ENCODE data around the gene RLN3.
A peak's percentile ranks its signal among the peaks of the same experiment; 100 is the strongest.

The RLN3 gene

GRCh38 chr19:14054099-14054498 is 26.2 kb downstream of the RLN3 start:
- DNase-seq (ENCODE audit: low read depth in 2 of 2) = no peak

DNA sequence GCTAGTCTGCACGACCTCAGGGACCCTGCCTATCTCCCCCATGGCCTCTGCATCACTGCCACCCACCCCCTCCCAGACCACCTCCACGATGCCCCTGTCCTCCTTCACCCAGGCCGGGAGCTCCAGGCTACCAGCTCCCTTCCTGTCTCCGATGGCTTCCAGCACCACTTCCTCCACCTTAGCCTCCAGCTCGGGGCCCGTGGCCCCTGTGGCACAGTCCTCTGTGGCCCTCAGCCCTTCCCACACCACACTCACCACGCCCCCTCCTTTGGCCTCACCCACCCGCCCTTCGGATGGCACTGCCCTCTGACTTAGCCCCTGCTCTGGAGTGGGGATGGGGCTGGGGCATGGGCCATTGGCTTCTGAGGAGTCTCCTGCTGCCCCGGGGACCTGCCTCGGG is 26.8 kb downstream of the RLN3 start:
- no peak for DNase-seq (ENCODE audit: low read depth in 2 of 2)

DNA sequence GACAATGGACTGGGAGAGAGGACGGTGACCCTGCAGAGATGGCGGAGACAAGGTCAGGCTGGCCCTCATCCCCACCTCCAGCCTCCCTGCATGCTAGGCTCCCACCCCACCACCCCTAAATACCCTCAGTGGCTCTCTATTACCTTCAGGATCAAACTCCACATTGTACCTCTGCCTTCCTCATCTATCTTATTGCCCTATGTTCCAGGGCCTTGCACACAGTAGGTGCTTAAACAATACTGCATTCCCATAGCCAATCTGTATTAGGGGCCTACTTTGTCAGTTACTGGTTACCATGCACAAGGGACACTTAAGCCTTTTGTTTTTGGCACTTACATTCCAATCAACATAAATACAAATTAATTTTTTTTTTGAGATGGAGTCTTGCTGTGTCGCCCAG is 27.4 kb downstream of the RLN3 start:
- no peak for DNase-seq (ENCODE audit: low read depth in 2 of 2)

DNA sequence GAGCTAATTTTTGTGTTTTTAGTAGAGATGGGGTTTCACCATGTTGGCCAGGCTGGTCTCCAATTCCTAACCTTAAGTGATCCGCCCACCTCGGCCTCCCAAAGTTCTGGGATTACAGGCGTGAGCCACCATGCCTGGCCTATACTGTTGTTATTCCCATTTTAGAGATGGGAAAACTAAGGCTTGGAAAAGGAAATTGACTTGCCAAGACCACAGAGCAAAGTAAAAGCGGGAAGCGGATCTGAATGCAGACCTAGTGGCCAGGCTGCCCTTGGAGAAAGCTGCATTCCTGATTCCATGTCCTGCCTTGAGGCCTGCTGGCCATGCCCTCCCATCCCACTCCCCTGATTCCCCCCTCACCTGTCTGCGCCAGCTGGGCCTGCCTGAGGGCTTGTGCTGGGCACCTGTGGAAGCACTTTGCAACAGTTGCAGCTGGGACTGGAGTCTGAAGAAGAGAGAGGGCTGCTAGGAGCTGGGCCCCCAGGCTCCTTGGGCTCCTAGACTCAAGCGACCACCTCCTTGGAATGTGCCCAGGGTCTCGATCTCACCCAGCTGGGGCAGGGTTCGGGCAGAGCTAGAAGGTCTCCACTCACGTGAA is 28.2 kb downstream of the RLN3 start:
- no peak for DNase-seq (ENCODE audit: low read depth in 2 of 2)

- no peak for DNase-seq (ENCODE audit: low read depth in 2 of 2)
Observed at GRCh38 chr19:14056741-14057356, 28.9 kb downstream of the RLN3 start.

DNA sequence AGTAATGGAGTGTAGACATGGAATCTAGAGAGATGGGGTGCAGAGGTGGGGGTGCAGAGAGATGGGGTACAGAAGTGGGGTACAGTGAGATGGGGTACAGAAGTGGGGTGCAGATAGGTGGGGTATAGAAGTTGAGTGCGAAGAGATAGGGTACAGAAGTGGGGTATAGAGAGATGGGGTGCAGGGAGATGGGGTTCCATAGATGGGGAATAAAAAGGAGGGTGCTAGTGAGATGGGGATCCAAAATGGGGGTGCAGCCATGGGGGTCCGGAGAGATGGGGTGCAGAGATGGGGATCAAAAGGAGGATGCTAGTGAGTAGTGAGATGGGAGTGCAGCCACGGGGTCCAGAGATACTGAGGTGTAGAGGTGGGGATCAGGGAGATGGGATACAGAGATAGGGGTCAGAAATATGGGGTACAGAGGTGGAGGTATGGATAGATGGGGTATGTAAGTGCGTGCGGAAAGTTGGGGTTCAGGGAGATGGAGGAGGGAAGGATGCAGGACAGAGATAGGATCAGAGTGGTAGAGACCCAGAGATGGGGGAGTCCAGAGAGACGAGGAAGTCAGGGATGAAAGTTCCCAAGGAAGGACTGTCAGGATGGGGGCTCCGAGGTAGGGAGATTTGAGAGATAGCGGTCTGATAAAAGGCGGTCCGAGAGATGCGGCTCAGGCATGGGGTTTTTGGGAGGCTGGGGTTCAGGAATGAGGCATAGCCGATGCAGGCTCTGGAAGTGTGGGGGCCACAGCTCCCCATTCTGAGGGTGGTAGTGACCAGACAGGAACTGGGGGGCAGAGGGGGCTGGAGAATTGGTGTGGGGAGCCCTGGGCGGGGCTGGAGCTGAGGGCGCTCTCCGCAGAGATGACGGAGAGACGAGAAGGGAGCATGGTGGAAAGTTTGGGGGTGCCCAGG is 30.5 kb downstream of the RLN3 start:
- no peak for DNase-seq (ENCODE audit: low read depth in 2 of 2)

DNA sequence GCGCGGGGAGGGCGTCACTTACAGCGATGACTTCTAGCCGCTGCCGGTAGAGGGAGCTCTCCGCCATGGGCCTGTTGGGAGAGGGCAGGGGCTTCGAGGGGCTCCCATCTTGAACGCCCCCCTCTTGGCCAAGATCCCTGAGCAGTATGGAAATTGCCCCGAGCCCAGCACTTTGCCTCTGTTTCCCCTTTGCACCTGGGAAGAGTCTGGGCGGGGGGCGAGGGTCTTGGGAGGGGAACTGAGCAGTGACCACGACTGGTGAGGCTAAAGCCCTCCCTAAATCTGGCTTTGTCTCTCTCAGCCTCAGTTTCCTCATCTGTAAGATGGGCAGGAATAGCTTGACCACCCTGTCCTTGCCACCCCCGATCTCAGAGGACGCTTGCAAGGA is 31.1 kb downstream of the RLN3 start:
- peak in 1 of 2 donors; percentile 56 for DNase-seq (ENCODE audit: low read depth in 2 of 2)

DNA sequence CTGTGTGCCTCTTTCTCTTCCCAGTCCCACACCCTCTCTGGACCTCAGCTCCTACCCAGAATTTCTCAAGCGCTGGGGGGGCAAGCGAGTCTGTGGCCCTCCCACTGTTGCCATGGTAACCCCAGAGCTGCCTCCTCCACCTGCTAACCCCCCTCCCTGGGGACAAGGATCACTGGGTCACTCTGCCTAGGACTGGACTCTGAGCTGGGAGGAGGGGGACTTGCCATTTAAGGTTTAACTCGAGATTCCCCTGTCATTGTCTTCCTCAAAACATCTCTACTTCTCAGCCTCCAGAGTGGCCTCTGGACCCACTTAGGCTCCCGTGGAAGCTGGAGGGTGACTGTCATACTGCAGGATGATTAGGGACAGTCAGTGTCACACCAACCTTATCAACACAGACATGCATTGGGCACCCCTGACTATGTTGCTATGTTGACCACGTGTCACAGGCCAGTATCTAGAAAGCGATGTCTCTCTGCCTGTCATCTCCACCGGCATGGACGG is 31.8 kb downstream of the RLN3 start:
- DNase-seq (ENCODE audit: low read depth in 2 of 2) = no peak

DNA sequence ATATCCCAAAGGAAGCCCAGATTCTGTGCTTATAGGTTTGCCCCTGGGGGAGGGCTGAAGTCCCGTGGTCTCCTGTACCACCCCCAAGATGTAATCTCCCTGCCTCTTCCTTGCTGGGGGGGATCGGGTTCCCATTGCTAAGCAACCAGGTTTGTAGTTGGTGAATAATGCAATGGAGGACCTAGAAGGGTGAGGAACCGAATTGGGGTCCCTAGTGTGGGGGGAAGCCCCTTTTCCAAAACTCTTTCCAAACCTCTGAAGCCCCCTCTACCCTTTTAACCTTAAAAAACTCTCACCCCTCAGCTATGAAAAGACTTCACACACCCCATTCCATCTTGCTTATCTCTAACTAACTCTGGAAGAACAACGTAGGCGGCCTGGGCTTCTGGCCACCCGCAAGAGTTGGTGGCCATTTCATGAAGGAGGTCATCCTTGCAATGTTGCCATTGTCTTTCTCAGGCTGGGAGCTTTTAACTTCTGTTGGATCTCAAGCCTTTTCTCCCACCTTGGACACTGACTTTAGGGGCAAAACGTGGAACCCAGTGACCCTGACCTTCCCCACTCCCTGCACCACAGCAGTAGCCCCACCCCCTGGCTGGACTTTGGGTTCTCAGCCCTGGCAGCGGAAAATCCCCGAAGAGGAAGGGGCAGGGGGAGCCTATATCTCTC is 33.3 kb downstream of the RLN3 start:
- no peak for DNase-seq (ENCODE audit: low read depth in 2 of 2)

- DNase-seq (ENCODE audit: low read depth in 2 of 2) = no peak
Observed at GRCh38 chr19:14061751-14062557, 34.0 kb downstream of the RLN3 start, which contains the start of gene PALM3. PALM3 (minus strand) TSS chr19:14062076; CDS start chr19:14061980, 96 bp downstream.

DNA sequence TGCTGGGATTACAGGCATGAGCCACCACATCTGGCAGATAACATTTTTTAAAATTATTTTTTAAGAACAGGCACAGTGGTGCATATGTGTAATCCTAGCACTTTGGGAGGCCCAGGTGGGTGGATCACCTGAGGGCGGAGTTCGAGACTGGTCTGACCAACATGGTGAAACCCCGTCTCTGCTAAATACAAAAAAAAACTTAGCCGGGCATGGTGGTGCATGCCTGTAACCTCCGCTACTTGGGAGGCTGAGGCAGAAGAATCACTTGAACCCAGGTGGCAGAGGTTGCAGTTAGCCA is 34.6 kb downstream of the RLN3 start:
- DNase-seq (ENCODE audit: low read depth in 2 of 2) = no peak

GRCh38 chr19:14063105-14063504 is 35.2 kb downstream of the RLN3 start:
- no peak for DNase-seq (ENCODE audit: low read depth in 2 of 2)

GRCh38 chr19:14066134-14066533 is 38.2 kb downstream of the RLN3 start:
- DNase-seq (ENCODE audit: low read depth in 2 of 2) = no peak

DNA sequence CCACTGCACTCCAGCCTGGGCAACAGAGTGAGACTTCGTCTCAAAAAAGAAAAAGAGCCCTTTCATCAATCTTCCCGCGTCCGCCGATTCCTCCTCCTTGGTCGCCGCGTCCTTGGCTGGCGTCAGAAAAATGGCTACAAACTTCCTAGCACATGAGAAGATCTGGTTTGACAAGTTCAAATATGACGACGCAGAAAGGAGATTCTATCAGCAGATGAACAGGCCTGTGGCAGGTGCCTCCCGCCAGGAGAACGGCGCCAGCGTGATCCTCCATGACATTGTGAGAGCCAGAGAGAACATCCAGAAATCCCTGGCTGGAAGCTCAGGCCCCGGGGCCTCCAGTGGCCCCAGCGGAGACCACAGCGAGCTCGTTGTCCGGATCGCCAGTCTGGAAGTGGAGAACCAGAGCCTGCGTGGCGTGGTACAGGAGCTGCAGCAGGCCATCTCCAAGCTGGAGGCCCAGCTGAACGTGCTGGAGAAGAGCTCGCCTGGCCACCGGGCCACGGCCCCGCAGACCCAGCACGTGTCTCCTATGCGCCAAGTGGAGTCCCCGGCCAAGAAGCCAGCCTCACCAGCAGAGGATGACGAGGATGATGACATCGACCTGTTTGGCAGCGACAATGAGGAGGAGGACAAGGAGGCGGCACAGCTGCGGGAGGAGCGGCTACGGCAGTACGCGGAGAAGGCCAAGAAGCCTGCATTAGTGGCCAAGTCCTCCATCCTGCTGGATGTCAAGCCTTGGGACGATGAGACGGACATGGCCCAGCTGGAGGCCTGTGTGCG is 42.5 kb downstream of the RLN3 start:
- DNase-seq (ENCODE audit: low read depth in 2 of 2) = no peak

DNA sequence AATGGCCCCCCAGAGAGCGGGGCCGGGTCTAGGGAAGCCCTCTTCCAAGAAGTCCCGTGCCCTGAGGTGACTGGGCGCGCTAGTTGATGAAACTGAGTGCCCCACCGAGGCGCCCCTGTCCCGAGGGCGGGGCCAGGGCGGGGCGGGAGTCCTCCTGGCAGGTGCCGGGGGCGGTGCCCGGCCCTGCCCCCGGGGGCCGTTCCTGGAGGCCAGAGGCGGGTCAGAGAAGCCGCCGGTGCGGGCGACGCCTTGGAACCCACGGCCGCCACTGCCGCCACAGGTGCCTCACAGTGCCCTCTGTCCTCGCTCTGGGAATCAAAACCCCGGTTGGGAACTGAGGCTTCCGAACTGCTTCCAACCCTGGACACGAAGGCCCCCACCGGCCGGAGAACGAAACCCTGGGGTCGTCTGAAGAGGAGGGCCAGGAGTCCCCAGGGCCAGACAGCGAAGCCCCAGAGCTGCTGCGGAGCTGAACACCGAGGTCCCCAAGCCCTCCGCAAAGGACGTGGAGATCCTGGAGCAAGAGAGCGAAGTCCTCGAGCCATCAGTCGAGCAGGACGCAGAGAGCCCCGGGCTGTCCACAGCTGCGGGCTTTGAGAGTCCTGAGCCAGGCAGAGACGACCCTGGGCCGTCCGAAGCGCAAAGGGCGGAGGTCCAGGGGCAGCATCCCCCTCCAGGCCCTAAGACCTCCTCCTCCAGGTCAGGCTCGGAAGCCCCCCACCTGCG is 44.8 kb downstream of the RLN3 start, which contains the start of gene MISP3:
MISP3 (plus strand) TSS at position 252 of the 726 bp plus-strand sequence. CDS start 524 bp downstream, outside the sequence.
- peak in 1 of 2 donors; percentile 42 for DNase-seq (ENCODE audit: low read depth in 2 of 2)

GRCh38 chr19:14073261-14073924 is 45.4 kb downstream of the RLN3 start:
- DNase-seq (ENCODE audit: low read depth in 2 of 2) = peak; percentile 60 to 65

DNA sequence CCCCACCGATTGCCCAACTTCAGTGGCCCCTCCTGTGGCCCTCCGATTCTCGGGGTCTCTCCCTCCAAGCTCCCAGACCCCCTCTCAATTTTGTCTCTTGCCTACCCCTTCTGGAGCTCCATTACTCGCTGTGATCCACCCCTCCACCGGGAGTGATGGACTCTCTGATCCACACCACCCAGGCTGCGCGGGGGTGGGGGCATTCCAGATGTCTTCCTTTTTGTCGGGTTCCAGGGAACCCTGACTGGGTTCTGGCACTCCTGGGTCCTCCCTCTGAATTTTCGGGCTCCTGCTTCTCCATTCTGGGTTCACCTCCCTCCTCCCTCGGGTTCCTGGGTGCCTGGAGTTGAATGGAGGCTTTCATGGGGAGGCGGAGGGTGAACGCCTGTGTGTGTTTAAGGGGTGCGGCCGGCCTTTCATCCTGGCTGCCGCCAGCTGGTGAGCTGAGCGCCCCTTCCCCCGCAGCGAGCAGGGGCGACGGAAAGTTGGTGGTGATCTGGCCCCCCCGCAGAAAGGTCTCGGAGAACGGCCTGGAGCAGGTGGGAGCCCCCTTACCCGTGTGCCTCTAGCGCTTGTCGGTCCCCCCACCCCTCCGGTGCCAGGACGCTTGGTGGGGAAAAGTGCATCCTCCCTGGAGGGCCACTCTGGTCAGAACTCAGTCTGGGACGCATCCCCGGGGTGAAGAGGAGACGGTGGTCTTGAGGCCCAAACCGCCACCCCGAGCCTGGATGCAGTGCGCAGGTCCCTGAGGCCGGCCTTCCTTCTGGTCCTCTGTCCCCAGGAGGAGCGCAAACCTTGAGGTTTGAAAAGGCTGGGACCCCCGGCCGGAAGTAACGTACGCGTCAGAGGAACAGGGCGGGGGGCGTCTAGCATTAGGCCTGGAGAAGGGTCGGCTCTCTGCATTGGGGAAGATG is 46.2 kb downstream of the RLN3 start:
- DNase-seq (ENCODE audit: low read depth in 2 of 2) = no peak

- no peak for DNase-seq (ENCODE audit: low read depth in 2 of 2)
Observed at GRCh38 chr19:14078411-14078810, 50.5 kb downstream of the RLN3 start.

Measured in stimulated activated CD8-positive, alpha-beta memory T cell treated with anti-CD3 and anti-CD28 coated beads, Interleukin-2, amount 100 ng/mL, for 48 hours (primary cell).